HEK293T (cell line): Measurements from ENCODE around the gene PRKAG1.

Experiments used
- ARNT ChIP-seq: fragments of 450-650 bp; IDR thresholded peaks from 2 replicates; pipeline ENCODE4 v1.6.1; 2017; ENCODE audit warnings: mild to moderate bottlenecking
- BHLHE40 ChIP-seq: fragments of 450-650 bp; IDR thresholded peaks from 2 replicates; pipeline ENCODE4 v1.6.1; 2016; ENCODE audit warnings: mild to moderate bottlenecking, moderate library complexity, borderline replicate concordance
- ELF4 ChIP-seq: fragments of 450-650 bp; IDR thresholded peaks from 2 replicates; pipeline ENCODE4 v1.6.1; 2017; ENCODE audit warnings: antibody characterized with exemption
- FOXA1 ChIP-seq: fragments of 450-650 bp; IDR thresholded peaks from 2 replicates; pipeline ENCODE4 v1.6.1; 2016; ENCODE audit warnings: mild to moderate bottlenecking
- FOXK2 ChIP-seq: fragments of 450-650 bp; IDR thresholded peaks from 2 replicates; pipeline ENCODE4 v1.6.1; 2016; ENCODE audit warnings: mild to moderate bottlenecking
- FOXM1 ChIP-seq: fragments of 450-650 bp; IDR thresholded peaks from 2 replicates; pipeline ENCODE4 v1.6.1; 2017; ENCODE audit warnings: mild to moderate bottlenecking, borderline replicate concordance
- LEF1 ChIP-seq: fragments of 450-650 bp; IDR thresholded peaks from 2 replicates; pipeline ENCODE4 v1.6.1; 2017; ENCODE audit warnings: mild to moderate bottlenecking, borderline replicate concordance
- PKNOX1 ChIP-seq: fragments of 450-650 bp; IDR thresholded peaks from 2 replicates; pipeline ENCODE4 v1.6.1; 2016
- SP1 ChIP-seq: fragments of 450-650 bp; IDR thresholded peaks from 2 replicates; pipeline ENCODE4 v1.6.1; 2017
- SUZ12 ChIP-seq: fragments of 450-650 bp; IDR thresholded peaks from 2 replicates; pipeline ENCODE4 v1.6.1; 2016; ENCODE audit warnings: mild to moderate bottlenecking
- TARDBP ChIP-seq: fragments of 450-650 bp; IDR thresholded peaks from 2 replicates; pipeline ENCODE4 v1.6.1; 2016
- ZNF384 ChIP-seq: fragments of 450-650 bp; IDR thresholded peaks from 2 replicates; pipeline ENCODE4 v1.6.1; 2016

DNA sequence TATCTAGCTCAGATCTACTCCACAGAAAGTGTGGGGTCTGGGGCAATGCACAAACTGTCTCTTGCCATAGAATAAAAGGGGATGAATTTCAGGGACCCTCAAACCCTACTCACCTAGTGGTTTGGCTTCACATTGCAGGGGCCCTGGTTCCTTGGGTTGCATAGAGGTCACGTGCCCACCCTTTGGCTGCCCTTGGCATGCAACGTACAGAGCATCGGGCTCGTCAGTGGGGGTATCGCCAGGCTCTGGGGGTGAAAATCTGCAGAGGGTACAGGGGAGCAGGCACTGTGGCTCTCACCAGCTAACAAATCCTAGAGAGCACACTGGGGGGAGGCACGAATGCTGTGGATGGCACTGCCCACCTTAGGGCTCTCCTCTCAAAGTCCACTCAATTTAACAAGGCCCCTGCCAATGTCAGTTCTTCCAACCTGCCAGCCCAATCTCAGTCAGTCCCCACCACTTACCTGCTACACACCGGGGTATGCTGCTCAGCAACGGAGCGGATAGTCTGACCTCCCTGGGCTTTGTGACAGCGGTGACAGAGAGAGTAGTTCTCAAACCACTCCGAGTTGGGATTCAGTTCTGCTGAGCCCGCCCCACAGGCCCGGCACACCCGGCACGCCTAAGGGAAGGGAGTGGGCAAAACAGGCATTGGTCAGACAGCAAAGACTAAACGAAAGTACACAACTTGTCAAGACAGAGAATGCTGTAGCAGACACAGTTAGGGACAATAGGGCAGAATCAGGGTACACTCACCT is 34.1 kb upstream of the PRKAG1 start:
- TF ChIP-seq SUZ12 (no peak), SP1 (no peak), FOXM1 (no peak), ELF4 (no peak), LEF1 (no peak), FOXA1 (no peak), BHLHE40 (no peak), PKNOX1 (no peak), TARDBP (no peak), ARNT (no peak), ZNF384 (no peak), FOXK2 (no peak)
